ENCODE data around the gene PFN1. TPM values are rescaled to one million over a fixed set of nuclear protein-coding genes. Genes with fewer than 3 reads are reported as not detected.

The PFN1 gene
- total and polyA plus RNA-seq, 10 of the 15 experiments (the other 5 are each of a cell fraction or from before 2014, with no cell fraction given): 154 to 3,892 (median 1,918) TPM

DNA sequence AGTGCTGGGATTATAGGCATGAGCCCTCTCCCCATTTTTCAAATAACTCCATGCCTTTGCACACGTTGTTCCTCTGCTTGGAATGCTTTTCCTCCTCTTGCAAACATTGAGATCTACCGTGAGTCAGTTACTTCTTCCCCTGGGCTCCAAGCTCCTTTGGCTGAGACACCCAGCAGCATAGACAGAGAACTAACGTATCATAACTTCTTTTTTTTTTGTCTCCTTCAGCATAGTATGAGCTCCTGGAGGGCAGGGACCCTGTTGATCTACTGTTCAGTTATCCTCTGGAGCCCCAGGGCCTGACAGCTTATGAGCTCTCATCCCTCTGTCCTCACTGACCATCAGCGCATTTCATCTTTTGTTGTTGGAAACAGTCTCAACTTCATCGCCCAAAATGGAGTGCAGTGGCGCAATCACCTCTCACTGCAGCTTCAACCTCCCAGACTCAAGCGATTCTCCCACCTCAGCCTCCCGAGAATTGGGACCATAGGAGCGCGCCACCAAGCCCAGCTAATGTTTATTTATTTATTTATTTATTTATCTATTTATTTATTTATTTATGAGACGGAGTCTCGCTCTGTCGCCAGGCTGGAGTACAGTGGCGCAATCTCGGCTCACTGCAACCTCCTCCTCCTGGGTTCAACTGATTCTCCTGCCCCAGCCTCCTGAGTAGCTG is 17.1 kb upstream of the PFN1 start:
- intact Hi-C loops (cut with micrococcal nuclease; ENCODE audit: unreplicated experiment): loop anchor here (5.0 kb wide), 1 partner anchor 97 kb away; no protein-coding TSS in a partner anchor
- H3K27ac ChIP-seq (ENCODE audit: control insufficient read depth, insufficient read depth): no peak overlapping the region
- no peaks in the 10 kb centered on the region for H4K20me1 ChIP-seq (ENCODE audit: control insufficient read depth, insufficient read depth)

More for the DNA sequence above, 17.1 kb upstream of the PFN1 start:
- BruUV-seq (replicated peaks): no TSS peak
- ChIA-PET RAD21 (ENCODE audit: unreplicated experiment) (interaction anchor here (1.0 to 6.4 kb wide), 5 partner anchors 16 to 96 kb away, joined by 3 to 73 read pairs (median 28); partner anchors contain the start of genes CAMTA2, ENO3, PFN1 and RNF167), POLR2A (interaction anchor here (1.7 to 8.5 kb wide), 2 partner anchors 8 to 18 kb away, joined by 5 to 272 read pairs; partner anchors contain the start of genes ENO3, PFN1, RNF167 and SLC25A11), CTCF (interaction anchor here (0.8 to 3.6 kb wide), 8 partner anchors 9 to 60 kb away, joined by 3 to 28 read pairs (median 14); partner anchors contain the start of genes CAMTA2, ENO3, PFN1 and RNF167), SMC1A (ENCODE audit: uncharacterized antibody, unreplicated experiment) (interaction anchor here (1.0 to 4.3 kb wide), 4 partner anchors 14 to 31 kb away, joined by 3 to 50 read pairs (median 31); partner anchors contain the start of genes ENO3, PFN1, RNF167 and SLC25A11)
- Histone ChIP-seq H3K36me3 (ENCODE audit: control insufficient read depth in 2 of 2, insufficient read depth in 2 of 2, low read length in 1 of 2) (peaks cover 3 to 6% of the 10 kb centered on the region in 2 experiments; a peak in 2 of 4 replicates), H3K4me3 (no peak overlapping the region), H2AFZ (ENCODE audit: control insufficient read depth, low read depth, low read length) (no peak overlapping the region), H3K4me2 (ENCODE audit: control insufficient read depth, insufficient read depth) (peak overlapping the region; percentile 78), H3K9ac (ENCODE audit: control insufficient read depth, insufficient read depth, low read length) (no peak overlapping the region), H3K79me2 (ENCODE audit: control insufficient read depth, insufficient read depth, low read length) (peaks cover 29% of the 10 kb centered on the region), H3K9me3 (replicated peaks; ENCODE audit: control insufficient read depth, insufficient read depth, low read length) (no peaks in the 10 kb centered on the region), H3K27me3 (replicated peaks in 1 of 2; ENCODE audit: control insufficient read depth in 2 of 2, insufficient read depth in 2 of 2, low read length in 1 of 2) (no peaks in the 10 kb centered on the region), H3K4me1 (ENCODE audit: control insufficient read depth, insufficient read depth, low read length) (peaks cover 14% of the 10 kb centered on the region)
- DNase-seq (ENCODE audit: low read depth, low spot score) (no peak), ATAC-seq (no peak), FAIRE-seq (no peak)
- TF ChIP-seq NRF1 (conservative IDR thresholded peaks at IDR 0.05; ENCODE audit: low read depth, low read length) (no peak), POLR2AphosphoS2 (IDR thresholded peaks at IDR 0.05; ENCODE audit: low read depth, low read length) (0 out of 2 replicates have a peak, but pooled peaks have one; percentile 13)
- TF ChIP-seq, protein P1, sequence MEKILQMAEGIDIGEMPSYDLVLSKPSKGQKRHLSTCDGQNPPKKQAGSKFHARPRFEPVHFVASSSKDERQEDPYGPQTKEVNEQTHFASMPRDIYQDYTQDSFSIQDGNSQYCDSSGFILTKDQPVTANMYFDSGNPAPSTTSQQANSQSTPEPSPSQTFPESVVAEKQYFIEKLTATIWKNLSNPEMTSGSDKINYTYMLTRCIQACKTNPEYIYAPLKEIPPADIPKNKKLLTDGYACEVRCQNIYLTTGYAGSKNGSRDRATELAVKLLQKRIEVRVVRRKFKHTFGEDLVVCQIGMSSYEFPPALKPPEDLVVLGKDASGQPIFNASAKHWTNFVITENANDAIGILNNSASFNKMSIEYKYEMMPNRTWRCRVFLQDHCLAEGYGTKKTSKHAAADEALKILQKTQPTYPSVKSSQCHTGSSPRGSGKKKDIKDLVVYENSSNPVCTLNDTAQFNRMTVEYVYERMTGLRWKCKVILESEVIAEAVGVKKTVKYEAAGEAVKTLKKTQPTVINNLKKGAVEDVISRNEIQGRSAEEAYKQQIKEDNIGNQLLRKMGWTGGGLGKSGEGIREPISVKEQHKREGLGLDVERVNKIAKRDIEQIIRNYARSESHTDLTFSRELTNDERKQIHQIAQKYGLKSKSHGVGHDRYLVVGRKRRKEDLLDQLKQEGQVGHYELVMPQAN (conservative IDR thresholded peaks at IDR 0.05): no peak
- whole genome bisulfite sequencing (ENCODE audit: insufficient coverage, insufficient replicate concordance, low lambda C conversion rate, missing lambda C conversion rate): 94% methylated on average over 15 of the region's 15 CpGs
- in situ Hi-C loops (cut with MboI): no loop called here

Data from GM12878 (cell line).